Esophagus squamous epithelium (tissue), 4 donors: Measurements from ENCODE around the gene DET1.

Source experiments
- CTCF ChIP-seq, 6 experiments: fragments of 450-650 bp in 4 of 6; fragments of 200-600 bp in 2 of 6; sonication (generic) in 2 of 6; IDR thresholded peaks; one replicate each; pipeline ENCODE4 v1.5.1; 2016 to 2019; ENCODE audit warnings: antibody characterized with exemption in 6 of 6, mild to moderate bottlenecking in 4 of 6, moderate library complexity in 4 of 6
- POLR2A ChIP-seq, 4 donors: fragments of 450-650 bp; IDR thresholded peaks; one replicate each; pipeline ENCODE4 v1.6.1; 2017; ENCODE audit warnings: antibody characterized with exemption in 4 of 4, mild to moderate bottlenecking in 4 of 4, moderate library complexity in 3 of 4

- TF ChIP-seq CTCF (IDR thresholded peaks at IDR 0.05) = no peak
- no peak for TF ChIP-seq POLR2A (IDR thresholded peaks at IDR 0.05)
These were observed 22.1 kb upstream of the DET1 start for GRCh38 chr15:88568589-88568988.
